Measurements from ENCODE around the gene AQP12A.

The AQP12A gene

DNA sequence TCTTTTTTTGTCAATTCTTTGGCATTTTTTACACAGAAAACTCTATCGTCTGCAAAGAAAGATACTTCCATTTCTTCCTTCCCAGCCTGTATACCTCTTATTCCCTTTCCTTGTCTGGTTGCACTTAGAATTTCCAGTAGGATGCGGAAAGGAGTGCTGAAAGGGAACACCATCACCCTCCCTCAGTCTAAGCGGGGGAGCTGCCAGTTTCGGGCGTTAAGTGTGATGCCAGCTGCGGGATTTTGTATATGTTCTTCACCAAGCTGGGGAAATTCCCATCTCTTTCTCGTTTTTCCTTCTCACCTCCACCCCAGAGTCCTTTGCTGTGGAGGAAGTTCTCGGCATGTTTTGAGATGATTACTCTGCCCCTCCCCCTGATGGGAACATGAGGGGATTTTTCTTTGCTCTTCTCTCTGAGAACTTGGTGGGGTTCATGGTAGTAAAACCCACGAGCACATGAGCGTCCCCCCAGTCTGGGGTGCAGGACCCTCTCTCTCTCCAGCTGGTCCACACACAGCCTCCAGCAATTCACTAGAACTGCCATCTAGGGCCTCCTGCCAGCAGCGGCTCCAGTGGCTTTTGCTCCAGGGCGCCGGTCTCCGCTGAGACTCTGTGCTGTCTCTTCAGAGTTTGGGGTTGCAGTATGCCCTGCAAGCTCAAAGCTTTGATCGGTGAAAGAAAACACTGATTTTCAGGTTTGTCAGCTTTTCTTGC, 15.5 kb downstream of the AQP12A start:
- no peak for DNase-seq (ENCODE audit: low spot score)

DNA sequence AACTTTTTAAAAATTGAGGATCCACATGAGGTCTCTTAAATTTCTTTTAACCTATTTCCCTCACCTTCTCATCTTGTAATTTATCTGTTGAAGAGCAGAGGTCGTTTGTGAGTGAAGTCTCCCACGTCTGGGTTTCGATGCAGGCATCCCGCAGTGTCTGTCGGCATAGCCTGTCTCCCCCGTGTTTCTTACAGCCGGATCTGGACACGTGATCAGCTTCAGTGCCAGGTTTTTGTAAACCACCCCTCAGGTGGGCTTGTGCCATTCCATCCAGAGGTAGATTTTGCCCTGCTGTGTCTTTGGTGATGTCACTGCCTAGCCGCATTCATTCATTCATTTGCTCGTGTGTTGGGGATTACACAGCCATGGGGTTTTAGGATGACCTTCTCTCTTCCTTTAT, 16.2 kb downstream of the AQP12A start:
- no peak for DNase-seq (ENCODE audit: low spot score)

- no peak for DNase-seq (ENCODE audit: low spot score)
These were observed 16.8 kb downstream of the AQP12A start for GRCh38 chr2:240708457-240708856.

DNA sequence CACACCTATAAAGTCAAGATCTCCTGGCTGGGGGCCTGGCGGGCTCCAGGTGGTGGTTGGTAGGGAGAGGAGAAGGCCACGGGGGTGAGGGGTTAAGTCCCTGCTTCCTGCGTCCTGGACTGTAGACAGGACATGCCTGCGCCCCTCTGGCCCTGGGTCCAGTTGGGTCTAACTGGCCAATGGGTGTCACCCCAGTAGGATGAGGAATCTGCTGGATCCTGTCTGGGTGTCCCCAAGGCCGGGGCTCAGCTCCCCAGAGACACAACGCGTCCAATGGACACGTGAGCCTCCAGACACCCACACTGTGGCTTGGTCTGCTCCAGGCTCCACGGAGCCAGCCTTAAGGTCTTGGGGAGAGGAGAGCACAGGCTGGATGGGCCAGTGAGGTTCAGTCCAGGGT, 19.6 kb downstream of the AQP12A start:
- no peak for DNase-seq (ENCODE audit: low spot score)

DNA sequence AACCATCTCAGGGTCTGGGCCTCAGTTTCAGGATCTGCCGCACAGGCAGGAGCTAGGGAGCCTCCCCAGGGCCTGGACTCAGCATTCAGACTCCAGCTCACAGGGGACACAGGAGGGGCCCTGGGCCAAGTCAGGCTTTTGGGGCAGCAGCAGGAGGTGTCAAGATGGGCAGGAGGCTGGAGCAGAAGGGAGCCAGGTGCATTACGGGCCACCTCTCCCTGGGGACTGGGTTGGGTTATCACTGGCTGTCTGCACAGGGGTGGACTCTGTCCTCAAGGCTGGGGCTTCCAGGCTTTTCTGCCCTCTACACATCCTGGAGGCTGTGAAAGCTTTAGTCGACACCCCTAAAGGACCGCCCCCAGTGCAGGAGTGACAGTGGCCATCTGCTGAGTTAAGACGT, 20.0 kb downstream of the AQP12A start:
- no peak for DNase-seq (ENCODE audit: low spot score)

- DNase-seq (ENCODE audit: low spot score) = no peak
These were observed 20.5 kb downstream of the AQP12A start for GRCh38 chr2:240712121-240712520.

- DNase-seq (ENCODE audit: low spot score) = no peak
These were observed 21.6 kb downstream of the AQP12A start for GRCh38 chr2:240713071-240713927.

DNA sequence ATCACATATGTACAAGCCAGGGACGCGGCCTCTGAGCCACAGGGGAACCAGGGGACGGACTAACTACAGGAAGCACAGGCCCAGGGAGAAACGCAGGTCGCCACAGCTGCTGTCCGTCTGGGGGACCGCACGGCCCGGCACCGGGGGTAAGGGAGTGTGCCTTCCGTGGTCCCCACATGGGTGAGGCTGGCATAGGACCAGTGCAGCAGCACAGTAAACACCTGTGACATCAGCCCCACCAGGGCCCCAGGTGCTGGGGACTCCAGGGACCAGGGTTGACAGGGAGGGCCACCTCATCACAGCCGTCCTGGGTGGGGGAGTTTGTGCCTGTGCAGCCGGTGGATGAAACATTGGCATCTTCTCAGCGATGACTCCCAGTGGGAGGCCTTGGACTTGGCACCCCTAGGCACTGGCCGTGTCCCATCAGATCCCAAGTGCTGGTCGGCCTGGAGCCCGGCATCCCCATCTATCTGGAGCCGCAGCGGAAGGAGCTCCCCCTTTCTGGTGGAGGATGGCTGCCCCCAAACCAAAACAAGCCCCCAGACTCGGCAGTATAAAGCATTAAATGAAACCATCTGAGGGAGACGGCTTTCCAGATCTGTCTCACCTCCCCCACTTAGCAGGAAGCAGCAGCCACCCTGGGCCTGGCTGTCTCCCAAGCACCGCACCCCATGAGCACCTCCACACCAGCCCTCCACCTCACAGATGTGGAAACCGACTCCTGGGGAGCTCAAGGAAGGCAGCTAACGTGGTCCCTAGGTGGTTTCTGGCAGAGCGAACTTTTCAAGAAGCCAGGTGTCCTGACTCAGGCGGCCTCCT, 22.5 kb downstream of the AQP12A start:
- no peak for DNase-seq (ENCODE audit: low spot score)

- DNase-seq (ENCODE audit: low spot score) = no peak
These were observed 23.4 kb downstream of the AQP12A start for GRCh38 chr2:240714747-240715725.

- no peak for DNase-seq (ENCODE audit: low spot score)
These were observed 24.6 kb downstream of the AQP12A start for GRCh38 chr2:240716130-240716798.

GRCh38 chr2:240717181-240717641, 25.5 kb downstream of the AQP12A start:
- no peak for DNase-seq (ENCODE audit: low spot score)

DNA sequence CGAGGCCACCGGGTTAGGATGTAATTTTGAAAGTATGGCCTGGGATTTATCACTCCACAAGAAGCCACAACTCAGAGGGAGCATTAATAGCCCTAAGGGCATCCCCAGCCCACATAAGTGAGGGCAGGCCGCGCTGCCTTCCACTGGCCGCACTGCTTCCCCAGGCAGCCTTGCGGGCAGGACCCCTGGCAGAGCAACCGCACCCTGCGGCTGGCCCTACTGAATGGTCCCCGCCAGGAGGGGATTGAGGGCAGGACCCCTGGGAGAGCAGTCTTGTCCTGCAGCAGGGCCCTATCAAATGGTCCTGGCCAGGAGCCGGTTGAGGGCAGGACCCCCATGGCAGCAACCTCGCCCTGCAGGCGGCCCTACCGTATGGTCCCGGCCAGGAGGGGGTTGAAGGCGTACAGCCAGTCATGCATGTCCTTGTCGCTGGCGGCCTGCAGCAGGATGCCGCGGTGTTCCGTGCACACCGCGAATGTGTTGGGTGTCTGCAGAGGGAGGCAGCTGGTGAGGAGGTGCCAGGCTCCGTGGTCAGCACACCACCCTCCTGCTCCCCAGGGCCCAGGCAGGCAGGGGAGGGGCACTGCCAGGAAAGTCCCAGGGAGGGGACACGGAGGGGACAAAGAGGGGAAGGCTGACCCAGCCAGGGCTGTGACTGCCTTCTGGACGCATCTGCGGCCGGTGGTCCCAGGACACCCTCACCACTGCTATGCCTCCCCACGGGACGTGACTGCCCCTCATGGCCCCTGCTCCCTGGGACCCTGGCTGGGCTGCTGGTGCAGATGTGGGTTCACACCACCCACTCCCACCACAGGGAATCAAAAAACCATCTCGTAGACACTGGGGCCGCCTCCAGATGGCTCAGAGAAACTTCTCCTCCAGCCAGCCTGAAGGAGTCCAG, 26.3 kb downstream of the AQP12A start:
- DNase-seq (ENCODE audit: low spot score) = no peak

DNA sequence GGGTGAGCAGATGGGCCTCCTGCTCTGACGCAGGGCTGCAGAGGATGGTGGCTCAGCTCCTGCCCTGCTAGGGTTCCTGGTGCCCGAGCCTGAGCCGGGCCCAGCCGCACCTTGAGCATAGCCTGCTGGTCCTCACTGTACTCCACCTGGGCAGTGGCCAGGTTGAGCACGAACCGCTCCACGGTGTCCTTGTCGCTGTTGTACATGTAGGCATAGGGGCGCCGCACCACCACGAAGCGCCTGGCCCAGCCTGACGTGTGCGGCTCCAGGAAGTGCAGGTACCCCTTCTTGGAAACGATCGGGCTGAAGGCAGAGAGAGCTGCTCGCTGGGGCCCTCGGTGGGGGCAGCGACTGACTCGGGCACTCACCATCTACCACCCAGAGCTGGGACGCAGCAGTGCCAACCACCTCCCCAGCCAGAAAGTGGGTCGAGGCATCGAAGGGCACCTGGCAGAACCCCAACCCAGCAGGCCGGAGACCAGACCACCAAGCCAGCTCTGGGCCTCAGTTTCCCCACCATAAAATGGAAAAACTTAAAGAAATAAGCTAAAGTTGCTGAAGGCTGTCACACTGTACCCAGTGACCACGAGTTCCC, 27.3 kb downstream of the AQP12A start:
- DNase-seq (ENCODE audit: low spot score) = no peak

GRCh38 chr2:240719676-240720545, 28.2 kb downstream of the AQP12A start:
- DNase-seq (ENCODE audit: low spot score) = no peak

DNA sequence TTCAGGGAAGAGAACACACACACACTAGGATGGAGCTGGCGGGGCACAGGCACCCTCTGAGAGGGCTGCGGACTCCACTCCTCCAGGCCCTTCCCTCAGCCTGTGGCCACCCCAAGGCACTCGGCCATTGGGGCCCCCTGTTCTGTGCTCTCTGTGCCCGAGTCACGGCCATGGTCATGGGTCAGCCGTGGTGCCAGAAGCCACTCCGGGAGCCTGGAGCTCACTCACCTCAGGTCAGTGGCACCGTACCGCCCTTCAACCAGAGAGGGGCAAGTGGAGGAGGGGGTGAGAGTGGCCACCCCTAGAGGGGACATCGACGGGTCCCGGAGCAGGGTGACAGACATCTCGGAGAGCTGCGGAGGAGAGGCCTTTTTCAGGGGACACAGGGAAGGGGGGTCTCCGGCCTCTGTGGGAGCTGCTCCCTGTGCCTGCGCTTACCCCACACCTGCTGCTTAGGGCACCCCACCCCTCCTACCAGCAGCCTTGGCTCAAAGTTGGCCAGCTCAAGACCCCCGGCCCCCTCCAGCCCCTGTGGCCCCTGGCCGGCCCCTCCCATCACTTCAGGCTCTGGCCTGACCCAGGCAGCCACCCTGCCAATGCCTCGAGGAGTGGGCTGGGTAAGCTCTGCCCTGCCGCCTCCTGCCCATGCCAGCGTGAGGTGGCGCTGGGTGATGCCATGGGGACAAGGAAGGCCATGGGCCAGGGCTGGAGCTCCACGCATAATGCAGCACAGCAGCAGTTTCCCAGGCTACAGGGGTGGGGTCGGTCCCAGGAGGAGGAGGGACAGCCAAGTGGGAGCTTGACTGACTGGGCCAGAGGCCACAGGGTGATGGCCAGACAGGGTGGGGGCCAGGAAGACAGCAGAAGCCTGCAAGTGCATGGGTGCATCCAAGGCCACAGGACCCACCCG, 29.3 kb downstream of the AQP12A start:
- no peak for DNase-seq (ENCODE audit: low spot score)

DNA sequence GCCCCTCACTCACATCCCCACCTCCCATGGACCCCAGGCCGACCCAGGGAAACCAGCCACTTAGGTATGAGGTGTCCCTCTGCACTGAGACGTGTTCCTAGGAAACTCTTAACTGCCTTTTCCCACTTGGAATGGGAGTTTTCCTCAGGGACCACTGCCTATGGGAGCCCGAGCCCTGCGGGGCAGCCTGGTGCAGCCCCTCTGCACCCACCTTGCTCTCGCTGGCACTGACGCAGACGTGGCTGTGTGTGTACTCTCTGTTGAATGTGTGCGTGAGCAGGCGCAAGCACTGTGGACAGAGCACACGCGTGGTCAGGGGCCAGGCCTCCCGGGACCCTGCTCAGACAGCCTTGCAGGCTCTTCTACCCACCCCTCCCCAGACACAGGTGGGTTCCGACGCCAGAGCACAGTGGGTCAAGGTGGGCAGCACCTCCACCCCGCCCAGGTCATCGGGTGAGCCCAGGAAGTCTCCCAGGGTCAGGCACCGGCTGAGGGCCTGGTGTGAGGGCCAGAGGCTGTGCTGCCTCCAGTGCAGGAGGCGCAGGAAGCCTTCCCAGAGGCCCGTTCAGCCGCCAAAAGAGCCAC, 30.0 kb downstream of the AQP12A start:
- DNase-seq (ENCODE audit: low spot score) = no peak

DNA sequence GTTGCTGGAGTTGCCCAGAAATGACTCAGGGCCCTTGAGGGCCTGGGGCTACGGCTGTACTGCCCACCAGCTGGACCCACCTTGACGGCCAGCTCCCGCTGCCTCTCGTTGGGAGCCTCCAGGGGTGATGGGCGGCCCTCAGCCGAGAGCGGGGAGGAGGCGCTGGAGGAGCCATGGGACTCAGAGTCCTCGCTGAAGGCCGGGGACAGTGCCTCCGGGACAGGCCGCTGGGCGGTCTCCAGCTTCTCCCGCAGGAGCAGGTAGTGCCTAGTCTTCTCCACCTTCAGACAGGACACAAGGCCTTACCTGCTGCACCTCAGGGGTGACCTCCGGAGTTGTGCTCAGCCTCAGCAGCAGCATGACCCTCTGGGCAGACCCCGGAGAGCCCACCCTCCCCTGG, 30.7 kb downstream of the AQP12A start:
- DNase-seq (ENCODE audit: low spot score) = no peak

All from pons (tissue), 1 donor.